Fibroblast of gingiva (primary cell): ENCODE results near the gene CAMK2B.

Experiments used
- DNase-seq: peaks from one replicate; pipeline ENCODE4 v3.0.0-alpha.2; 2011; ENCODE audit warnings: low read depth

Gene CAMK2B

DNA sequence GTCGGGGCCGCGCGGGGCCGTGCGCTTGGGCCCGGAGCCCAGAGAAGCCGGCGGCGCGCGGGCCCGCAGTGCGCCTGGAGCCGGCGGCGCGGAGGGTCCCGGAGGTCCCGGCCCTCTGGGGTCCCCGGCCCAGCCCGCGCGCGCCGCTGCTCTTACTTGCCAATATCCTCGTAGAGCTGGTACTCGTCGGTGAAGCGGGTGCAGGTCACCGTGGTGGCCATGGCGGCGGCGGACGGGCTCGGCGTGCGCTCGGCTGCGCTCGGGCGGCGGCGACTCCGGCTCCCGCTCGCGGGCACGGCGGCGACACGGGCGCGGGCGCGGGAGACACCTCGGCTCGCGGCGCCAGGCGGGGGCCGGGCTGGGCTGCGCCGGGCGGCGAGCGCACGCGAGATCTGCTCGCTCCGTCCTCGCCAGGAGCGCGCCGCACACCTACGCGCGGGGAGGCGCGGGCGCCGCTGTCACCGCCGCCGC lies at the start of gene CAMK2B:
Gene CAMK2B (minus strand): TSS at position 394 of the 471 bp plus-strand sequence. CDS start 173 bp downstream, at position 221.
- DNase-seq, result no peak

DNA sequence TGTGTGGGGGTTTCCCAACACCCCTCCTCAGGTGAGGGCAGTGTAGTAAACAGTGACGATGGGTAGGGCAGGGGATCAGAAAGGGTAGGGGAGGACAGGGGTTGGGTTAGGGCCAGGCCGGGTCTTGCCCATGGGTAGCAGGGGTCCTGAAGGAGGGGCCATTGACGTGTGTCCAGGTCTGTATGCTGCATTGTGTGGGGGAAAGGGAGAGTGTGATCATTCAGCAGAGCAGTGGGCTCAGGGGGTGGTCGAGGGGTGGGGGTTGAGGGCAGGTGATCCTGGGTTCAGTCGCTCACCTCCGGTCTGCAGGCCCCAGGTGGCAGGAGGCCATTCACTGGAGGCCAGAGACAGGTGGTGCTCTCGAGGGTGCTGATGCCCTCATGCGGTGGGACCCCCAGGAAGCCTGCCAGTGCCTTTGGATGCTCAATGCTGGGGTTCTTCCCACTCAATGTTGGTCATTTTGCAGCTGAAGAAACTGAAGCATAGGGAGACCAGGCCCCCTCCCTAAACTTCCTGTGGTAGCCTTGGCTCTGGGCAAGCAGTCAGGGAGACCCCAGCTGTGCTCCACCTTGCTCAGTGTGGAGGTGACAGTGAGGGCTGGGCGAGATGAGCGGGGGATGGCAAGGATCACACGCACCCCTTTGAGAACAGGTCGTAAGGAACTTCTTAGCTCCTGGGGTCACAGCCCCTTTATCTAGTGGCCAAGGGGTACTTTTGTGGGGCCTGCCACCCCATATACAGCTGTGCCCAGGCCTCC lies 48.8 kb upstream of the CAMK2B start:
- no peak for DNase-seq

DNA sequence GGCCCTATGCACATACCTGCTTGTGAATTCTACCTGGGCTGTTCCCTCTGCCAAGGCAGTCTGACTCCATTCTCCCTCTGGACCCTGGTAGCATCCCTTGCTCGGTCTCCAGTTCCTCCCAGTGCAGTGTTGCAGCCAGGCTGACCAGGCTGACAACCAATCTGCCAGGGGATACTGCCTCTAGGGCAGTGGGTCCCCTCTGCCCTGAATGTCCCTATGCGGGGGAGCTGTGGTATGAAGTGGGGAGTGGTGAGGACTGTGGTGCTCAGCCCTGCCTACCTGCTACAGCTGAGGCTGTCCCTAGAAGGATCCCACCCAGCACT lies 48.0 kb upstream of the CAMK2B start:
- DNase-seq, result no peak

DNA sequence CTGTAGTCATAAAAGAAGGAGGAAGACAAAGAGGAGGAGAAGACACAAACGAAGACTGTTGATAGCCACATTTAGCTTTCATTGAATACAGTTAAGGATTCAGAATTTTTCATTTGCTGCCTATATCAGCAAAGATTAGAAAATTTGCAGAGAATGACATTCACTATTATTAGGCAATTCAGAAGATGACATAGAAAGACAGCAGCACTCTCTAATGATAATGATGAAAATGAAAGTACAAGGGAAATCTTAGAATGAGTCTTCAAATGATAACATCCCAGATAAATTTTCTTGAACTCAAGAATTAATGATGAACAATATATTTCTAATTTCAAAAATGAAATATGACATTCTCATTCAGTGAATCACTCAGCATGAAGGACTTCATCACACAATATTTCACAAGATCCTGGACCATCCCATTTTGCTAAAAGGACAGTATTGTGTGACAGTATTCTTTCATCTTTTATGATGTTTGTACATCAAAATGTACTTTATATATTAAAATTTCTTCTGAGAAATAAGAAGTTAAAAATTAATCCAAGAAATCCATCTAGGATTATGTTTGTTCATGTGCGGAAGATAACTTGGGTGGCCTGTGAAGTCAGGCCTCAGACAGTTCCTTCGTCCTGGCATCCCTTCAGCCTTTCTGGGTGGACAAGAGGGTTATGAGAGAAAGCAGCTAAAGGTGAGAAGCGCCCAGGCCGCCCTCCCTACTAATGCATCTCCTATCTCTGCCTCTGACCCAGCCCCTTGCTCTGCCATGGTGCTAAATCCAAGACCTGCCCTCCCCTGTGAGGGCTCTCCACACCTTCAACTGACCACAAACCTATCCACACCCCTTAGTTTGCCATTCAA lies 47.4 kb upstream of the CAMK2B start:
- DNase-seq, result no peak

DNA sequence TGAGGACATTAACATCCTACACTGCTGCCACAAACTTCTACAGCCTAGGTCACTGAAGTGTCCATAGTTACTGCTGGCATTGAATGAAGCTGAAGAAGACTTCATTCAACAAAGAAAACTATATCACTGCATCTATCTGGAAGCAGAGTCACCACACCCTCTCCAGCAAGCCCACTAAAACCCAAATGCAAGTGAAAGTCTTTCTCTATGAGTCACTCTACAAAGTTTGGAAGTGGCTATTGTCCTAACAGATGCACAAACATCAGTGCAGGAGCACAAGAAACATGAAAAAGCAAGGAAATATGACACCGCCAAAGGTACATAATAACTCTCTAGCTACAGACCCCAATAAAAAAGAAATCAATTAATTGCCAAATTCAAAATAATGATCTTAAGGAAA lies 43.5 kb upstream of the CAMK2B start:
- DNase-seq, result no peak

DNA sequence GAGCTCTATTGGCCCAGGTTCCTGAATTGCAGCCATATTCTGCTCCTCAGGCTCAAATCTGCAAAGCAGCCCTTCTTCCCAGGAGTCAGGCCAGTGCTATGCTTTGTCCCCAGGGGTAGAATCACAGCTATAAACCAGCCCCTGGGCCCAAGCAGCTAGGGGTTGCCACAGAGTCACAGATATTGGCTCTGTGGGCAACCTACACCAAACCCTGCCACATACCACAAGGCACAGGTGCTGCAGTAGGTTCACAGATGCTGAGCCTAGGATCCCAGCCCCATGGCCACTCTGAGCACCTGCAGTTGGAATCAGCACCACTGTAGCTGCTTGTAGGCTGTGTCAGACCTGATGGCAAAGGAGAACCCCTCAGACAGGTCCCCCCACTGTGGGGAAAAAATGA lies 43.1 kb upstream of the CAMK2B start:
- DNase-seq, result no peak

DNA sequence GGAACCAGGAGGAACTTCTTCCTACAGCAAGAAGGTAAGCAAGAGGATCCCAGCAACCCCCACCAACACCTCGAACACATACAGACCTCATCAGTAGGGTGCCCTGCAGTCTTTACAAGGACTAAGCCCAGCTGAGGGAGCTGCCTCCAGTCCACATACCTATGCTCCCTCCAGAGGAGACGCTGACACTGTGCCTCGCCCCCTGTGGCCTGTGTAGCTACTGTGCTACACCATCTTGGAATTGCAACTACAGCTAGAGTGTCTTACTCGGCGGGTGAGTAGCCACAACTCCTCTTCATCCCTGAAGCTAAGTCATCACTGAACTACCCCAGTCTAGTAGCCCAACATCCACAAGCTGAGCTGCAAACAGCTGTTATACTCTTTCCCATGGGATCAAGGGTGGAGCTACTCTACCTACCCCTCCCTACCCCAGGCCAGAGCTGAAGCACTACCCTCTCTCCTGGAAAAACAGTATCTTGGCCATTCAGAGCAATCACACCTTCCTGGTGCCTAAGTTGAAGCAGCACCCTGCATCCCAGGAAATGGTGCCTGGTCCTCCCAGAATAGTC lies 42.2 kb upstream of the CAMK2B start:
- DNase-seq, result no peak

DNA sequence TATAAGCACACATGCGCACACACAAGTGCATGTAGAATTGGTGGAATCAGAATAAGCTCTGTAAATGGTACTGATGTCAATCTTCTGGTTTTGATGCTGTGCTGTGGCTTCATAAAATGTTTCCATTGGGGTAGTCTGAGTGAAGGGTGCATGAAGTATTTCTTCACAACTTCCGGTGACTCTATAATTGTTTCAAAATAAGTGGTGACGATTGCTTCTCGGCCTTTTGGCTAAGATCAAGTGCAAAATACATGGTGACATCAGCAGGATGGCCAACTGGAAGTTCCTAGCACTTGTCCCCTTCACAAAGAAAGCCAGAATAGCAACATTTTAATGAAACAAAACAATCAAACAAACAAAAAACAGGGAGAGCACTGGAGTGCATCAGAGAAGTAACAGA lies 41.6 kb upstream of the CAMK2B start:
- DNase-seq, result no peak

DNA sequence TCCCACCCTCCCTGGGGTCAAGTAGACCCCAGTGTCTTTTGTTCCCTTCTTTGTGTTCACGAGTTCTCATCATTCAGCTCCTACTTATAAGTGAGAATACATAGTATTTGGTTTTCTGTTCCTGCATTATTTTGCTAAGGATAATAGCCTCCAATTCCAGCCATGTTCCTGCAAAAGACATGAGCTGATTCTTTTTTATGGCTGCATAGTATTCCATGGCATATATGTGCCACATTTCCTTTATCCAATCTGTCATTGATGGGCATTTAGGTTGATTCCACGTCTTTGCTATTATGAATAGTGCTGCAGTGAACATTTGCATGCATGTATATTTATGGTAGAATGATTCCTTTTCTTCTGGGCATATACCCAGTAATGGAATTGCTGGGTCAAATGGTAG lies 28.3 kb upstream of the CAMK2B start:
- DNase-seq, result no peak

DNA sequence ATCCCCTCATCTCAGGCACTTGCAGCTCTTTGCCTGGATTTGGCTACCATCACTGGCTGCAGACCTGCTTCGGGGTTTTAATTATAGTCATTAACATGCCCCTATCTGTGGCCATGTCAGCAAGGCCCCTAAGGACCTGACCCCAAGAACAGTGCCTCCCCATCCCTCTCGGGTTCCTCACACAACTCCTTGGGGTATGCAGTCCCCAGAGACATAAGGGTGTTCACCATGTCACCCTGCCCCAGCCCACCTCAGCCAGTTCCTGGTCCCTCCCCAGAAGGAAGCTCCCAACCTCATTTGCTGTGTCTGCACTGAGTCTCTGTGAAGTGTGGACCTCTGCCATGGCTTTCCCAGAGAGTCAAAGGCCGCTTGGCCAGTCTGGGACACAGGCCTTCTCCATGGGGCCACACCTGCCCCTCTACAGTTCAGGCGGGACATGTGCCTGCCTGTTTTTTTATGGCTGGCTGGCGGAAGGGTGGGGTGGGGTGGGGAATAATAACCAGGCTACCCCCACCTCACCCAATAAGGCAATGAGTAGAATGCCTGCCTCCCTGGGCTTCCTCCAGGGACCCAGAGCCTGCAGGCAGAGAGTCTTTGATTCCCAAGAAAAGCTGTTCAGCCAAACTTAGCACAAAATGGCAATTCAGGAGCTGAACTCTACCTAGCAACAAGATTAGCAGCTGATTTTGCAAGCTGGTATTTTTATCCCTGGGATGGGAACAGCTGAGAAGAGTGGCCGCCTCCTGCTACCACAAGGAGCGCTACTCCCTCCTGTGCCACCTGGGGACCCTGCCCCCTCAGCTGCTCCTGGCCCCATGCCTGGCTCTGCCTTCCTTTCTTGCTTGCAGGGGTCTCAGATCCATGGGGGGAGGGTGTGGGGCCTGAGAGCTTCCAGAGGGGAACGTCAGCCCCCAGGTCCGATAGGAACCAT lies 23.7 kb upstream of the CAMK2B start:
- no peak for DNase-seq

DNA sequence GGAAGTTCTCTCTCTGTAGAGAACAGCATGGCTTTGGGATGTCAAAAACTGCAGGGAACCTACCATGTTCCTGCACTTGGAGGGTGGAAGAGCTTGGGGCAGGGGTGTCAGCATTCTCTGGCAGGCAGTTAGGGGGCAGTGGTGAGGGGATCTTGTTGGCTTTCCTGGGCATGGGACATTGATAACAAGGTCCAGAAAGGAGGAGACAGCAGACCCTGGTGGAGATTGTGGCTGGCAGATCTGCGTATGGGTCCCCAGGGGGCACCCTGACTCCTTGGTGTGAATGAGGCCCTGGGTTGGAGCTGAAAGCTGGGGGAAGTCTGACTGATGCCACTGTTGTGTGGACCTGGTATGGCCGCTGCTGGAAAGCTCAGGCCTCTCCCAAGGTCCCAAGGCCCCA lies 22.9 kb upstream of the CAMK2B start:
- DNase-seq, result peak; percentile 22

DNA sequence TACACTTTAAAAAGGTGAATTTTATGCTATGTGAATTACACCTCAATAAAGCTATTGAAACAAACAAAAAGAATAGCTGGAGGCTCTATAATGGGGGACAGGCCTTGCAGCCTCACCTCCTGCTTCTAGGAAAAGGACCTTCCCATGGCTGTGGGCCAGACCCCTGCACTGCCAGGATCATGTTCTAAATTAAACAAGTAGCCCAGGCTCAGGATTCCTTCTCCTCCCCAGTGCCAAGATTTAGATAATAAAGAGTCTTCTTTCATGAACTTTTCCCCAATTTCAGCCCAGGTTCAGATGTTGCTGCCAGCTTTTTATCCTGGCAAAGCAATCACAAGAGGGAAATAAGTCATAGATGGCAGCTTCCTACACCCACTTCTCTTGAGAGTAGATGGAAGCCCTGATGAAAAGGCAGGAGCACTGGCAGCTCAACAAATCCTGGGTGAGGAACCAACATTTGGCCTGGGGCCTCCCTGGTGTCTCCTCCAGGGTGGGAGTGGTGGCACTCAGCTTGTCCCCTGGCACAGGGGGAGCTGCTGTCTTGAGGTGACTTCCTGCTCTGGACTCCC lies 22.2 kb upstream of the CAMK2B start:
- DNase-seq, result no peak

DNA sequence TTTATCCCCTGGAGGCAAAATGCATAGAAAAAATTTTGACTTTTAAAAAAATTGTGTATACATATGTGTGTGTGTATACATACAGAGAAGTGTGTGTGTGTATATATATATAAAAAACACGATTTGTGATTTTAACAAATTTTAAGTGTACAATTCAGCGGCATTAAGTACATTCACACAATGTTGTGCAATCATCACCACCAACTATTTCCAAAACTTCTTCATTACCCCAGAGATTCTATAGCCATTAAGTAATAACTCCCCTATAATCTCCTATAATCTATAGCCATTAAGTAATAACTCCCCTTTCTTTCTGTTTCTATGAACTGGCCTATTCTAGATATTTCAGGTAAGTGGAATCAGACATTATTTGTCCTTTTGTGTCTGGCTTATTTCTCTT lies 20.7 kb upstream of the CAMK2B start:
- DNase-seq, result no peak

DNA sequence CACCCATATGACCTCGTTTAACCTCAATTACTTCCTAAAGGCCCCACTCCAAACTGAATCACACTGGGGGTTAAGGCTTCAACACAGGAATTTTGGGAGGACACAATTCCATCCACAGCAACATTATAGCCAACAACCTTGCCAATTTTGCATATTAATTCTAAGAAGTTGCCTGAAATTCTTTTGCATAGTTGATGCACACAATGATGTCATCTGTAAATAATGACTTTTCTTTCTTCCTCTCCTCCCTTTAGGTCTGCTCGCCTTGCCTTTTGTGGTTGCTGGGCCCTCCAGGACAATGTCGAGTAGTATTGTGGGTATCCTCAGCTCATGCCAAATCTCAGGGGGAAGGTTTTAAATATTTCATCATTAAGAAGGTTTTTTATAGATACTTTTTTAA lies 16.0 kb upstream of the CAMK2B start:
- DNase-seq, result no peak

DNA sequence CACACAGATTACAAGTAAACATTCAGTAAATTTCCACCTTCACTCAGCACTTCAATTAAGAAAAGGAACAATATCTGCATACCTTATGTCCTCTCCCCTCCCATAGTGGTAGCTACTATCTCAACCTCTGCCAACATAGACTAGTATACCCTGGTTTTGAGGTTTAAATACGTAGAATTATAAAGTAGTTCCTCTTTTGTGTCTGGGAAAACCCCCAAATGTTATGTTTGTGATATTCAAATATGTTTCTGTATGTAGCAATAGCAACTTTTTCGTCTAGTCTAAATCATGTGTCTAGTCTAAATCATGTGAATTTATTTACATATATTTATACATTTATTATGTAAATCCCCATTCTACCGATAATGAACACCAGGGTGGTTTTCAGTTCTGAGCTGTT lies 13.2 kb upstream of the CAMK2B start:
- no peak for DNase-seq

DNA sequence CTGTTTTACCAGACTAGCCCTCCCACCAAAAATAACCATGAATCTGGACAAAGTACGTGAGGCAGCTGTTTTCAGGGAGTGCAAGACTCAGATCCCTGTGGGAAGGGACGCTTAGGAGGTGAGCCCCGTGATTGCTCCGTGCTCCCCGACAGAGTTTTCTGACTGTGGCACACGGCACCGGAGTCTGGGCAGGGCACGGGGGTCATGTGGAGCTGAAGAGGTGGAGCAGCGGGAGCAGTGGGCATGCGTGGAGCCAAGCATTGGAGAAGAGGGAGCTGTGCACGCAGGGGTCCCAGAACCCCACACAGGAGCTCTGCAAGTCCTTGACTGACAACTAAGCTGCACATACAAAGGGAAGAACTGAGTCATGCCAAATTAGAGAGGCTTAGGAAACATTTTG lies 11.1 kb upstream of the CAMK2B start:
- DNase-seq, result peak; percentile 23

DNA sequence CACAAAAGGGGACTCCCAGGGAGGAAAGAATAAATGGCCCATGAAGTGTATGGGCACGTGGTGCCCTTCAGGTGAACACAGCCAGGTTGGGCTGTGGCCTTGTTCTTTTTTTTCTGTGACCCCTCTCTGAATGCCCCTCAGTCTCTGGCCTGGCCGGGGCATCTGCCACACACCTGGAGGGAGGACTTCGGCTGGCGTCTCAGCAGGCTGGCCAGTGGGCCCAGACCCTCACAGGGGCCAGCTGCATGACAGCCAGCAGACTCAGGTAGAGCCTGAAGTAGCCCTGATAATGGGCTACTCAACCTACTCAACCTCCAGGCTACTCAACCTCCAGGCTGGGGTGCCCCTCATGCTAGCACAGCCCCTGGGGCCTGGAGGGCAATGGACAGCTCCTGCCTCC lies 9.8 kb upstream of the CAMK2B start:
- no peak for DNase-seq

DNA sequence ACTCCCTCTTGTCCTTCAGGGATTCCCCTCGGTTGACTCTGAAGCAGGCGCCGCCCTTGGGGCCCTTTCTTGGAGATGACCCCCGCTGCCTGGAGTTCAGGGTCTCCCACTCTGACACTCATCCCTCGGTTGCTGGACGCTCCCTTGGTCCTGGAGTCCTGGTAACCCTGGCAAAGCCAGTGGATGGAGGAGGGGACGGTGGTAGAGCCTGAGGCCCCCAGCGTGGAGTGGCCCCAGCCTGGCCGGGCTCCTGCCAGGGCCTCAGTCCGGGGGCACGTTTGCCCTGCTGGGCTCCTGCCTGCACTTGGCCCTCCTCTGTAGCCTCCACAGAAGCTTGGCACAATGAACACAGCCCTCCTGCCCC lies 9.3 kb upstream of the CAMK2B start:
- no peak for DNase-seq

DNA sequence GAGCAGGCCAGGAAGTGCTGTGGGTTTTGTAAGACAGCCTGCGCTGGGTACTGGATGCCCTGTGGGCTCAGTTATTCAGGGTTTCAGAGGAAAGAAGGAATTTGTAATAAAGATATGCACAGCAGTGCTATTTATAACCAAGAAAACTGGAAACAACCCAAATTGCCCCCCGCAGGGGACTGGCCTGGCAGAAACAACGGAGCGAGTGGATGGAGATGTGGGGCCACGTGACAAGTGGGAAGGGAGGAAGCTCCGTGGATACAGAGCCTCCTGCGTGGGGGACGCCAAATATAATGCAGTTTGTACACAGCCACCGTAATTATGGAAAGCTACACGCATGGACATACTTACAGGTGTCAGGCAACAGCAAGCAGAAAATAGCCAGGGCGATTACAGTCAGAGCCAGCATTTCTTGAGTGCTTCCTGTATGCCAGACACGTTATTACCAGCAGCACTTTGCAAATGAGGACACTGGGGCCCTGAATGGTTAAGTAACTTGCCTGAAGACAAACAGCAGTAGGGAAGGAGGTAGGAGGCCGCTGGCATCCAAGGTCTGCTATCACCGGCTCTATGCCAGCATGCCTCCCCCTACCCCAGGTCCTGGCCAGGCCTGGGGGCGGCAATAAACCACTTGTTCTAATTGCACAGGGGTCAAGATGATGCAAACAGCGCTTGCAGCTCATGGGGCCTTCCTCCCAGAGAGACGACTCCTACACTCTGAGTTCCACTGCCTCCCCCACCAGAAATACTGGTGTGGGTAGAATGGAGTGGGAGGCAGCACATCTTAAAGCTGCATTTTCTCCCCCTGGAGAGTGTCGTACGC lies 8.7 kb upstream of the CAMK2B start:
- DNase-seq, result no peak

DNA sequence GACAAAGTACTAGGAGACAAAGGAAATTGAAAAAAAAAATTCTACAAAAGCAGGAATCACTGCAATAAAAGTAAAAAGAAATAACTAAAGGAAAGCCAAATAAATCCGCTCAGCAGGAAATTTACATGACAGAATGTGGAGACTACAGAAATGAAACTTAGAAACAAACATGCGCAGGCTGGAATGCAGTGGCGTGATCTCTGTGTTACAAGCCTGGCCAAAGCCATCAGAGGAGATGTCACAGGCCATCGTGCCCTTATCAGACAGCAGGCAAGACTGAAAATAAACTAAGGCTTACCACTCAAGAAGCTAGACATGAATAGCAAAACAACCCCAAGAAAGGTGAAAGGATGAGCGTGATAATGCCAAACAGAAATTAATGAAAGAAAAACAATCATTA lies 6.3 kb upstream of the CAMK2B start:
- no peak for DNase-seq

DNA sequence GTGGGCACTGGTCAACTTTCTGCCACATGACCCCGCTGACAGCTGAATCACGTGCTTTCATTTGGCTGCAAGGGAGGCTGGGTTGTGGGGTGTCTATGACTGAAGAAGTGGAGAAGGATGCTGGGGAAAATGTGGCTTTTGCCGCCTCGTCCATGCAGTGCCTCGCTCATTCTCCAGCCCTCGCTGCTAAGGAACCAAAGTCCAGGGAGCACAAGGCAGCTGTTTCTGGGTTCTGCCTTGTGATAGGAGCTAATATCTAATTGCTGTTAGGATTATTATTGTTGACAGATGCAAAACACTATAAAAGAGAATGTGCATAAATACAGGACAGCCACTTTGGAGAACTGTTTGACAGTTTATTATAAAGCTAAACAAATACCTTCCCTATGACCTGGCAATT lies 4.9 kb upstream of the CAMK2B start:
- no peak for DNase-seq
